ENCODE results near the gene CERK.
"Not testable (repeated sequence)": the region's sequence is repeated elsewhere in the genome, so short reads cannot be mapped to it uniquely, and the experiment has no call there.

Gene CERK, protein sequence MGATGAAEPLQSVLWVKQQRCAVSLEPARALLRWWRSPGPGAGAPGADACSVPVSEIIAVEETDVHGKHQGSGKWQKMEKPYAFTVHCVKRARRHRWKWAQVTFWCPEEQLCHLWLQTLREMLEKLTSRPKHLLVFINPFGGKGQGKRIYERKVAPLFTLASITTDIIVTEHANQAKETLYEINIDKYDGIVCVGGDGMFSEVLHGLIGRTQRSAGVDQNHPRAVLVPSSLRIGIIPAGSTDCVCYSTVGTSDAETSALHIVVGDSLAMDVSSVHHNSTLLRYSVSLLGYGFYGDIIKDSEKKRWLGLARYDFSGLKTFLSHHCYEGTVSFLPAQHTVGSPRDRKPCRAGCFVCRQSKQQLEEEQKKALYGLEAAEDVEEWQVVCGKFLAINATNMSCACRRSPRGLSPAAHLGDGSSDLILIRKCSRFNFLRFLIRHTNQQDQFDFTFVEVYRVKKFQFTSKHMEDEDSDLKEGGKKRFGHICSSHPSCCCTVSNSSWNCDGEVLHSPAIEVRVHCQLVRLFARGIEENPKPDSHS

DNA sequence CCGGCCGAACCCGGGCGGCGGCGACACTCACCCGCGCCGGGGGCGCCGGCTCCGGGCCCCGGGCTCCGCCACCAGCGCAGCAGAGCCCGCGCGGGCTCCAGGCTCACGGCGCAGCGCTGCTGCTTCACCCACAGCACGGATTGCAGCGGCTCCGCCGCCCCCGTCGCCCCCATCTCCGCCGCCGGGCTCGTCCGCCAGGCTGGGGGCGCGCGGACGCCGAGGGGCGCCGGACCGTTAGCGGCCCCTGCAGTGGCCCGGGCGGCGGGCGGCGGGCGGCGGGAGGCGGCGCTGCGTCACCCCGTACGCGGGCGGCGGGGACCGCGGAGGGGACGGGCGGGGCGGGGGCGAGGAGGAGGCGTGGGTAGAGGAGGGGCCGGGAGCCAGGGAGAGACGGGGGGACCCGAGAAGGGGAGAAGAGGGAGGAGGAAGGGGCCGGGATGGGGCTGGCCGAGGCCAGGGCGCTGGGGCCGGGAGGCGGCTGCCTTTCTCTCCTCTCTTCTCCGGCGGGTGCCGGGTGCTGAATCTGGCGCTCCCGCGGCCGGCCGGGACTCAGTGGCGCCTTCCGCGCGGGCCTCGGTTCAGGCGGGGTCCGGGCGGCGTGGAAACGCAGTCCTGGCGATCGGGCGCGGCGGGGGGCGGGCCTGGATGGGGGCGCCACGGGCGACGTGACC lies at the start of gene CERK:
CERK (minus strand) TSS at position 277 of the 671 bp plus-strand sequence; CDS start at position 173, 104 bp downstream.
- no peak for DNase-seq (ENCODE audit: low read depth)

DNA sequence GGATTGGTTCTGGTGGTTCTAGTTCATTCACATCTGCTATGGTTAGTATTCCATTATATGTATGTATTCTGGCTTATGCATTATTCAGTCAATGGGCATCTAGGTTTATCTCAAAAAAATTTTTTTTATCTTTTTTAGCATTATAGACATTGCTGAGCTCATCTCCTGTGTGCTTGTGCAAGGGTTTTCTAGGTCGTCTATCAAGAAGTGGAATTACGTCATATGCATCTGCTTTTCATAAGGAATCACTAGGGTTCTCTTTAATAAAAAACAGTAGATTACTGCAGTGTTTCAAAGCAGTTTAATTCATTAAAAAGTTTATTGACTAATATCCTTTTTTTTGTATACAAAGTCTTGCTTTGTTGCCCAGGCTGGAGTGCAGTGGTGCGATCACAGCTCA lies 45.7 kb upstream of the CERK start:
- no peak for DNase-seq (ENCODE audit: low read depth)

DNA sequence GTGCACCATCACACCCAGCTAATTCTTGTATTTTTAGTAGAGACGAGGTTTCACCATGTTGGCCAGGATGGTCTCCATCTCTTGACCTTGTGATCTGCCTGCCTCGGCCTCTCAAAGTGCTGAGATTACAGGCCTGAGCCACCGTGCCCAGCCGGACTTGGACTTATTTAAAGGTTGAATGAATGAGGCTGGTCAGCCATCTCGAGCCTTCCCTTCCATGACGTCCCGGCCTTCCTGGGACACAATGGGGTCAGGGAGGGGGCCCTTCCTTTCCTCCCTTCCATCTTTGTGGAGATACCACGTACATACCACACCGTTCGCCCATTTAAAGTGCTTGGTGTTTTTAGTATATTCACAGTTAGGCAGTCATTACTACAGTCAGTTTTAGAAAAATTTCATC lies 44.1 kb upstream of the CERK start:
- DNase-seq (ENCODE audit: low read depth) = not testable (repeated sequence)

DNA sequence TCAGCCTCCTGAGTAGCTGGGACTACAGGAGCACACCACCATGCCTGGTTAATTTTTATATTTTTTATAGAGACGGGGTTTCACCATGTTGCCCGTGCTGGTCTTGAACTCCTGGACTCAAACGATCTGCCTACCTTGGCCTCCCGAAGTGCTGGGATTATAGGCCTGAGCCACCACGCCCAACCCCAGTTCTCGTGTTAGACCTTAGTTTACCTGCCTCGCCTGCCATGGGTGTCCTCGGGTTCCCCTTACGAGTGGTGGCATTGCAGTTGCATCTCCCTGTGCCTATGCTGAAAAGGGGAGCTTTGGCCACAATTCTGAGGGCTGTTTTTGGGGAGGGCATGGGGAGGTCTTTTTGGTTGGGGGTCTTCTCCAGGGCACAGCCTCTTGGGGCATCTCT lies 43.2 kb upstream of the CERK start:
- no peak for DNase-seq (ENCODE audit: low read depth)

DNA sequence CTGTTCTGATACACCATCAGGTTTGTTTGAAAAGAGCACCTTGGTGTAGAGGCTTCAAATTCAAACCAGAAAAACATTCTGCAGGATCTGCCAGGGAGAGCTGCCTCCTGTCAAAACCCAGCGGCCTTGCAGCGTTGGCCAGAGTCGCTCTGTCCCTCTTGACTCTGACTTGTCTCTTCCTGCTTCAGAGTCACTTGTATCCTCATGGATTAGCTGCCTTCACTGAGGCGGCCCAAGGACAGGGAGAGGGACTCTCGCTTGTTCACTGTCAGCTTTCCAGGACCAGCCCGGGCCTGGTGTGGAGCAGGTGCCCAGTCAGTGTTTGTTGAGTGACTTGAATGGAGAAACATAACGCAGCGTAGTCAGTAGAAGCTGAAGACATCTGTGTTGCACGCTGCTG lies 42.4 kb upstream of the CERK start:
- DNase-seq (ENCODE audit: low read depth) = no peak

DNA sequence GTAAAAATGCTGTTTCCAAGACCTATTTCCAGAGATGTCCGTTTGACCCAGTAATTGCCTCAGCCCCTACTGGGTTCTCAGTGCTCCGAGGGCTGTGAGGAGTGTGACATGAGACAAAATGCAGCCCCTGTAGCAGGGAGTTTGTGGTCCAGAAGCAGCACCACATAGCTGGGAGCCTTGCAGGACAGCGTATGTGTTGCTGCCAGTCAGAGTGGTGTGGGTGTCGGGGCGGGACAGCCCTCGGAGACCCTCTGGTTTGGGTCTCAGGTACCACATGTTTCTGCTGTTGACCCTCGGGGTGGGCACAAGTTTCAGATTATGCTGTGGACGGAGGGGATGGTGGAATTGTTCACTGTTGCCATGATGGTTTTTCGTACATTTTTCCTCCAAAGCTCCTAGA lies 41.6 kb upstream of the CERK start:
- DNase-seq (ENCODE audit: low read depth) = no peak

DNA sequence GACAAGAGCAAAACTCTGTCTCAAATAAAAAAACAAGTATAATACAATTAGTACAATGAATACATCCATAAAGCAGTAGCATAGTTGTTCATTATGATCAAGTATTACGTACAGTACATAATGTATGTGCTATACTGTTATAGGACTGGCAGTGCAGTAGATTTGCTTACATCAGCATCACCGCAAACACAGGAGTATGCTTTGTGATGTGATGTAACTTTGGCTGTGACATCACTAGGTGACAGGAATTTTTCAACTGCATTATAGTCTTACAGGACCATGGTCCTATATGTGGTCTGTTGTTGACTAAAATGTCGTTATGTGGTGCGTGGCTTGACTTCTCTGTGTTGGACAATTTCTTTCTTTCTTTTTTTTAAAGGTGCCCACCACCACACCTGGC lies 41.0 kb upstream of the CERK start:
- DNase-seq (ENCODE audit: low read depth) = no peak

DNA sequence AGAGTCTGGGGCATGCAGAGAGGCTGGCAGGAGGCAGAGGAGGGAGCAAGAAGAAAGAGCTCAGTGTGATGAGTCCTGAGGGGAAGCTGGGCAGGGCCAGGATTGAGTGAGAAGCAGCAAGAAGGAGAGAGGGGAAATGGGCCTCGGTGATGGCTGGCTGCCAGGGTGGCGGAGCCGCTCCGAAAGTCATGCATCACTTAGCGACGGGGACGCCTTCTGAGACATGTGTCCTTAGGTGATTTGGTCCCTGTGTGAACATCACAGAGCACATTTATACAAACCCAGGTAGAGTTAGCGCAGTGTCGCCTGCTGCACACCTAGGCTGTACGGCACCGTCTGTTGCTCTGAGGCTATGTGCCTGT lies 39.5 kb upstream of the CERK start:
- no peak for DNase-seq (ENCODE audit: low read depth)

DNA sequence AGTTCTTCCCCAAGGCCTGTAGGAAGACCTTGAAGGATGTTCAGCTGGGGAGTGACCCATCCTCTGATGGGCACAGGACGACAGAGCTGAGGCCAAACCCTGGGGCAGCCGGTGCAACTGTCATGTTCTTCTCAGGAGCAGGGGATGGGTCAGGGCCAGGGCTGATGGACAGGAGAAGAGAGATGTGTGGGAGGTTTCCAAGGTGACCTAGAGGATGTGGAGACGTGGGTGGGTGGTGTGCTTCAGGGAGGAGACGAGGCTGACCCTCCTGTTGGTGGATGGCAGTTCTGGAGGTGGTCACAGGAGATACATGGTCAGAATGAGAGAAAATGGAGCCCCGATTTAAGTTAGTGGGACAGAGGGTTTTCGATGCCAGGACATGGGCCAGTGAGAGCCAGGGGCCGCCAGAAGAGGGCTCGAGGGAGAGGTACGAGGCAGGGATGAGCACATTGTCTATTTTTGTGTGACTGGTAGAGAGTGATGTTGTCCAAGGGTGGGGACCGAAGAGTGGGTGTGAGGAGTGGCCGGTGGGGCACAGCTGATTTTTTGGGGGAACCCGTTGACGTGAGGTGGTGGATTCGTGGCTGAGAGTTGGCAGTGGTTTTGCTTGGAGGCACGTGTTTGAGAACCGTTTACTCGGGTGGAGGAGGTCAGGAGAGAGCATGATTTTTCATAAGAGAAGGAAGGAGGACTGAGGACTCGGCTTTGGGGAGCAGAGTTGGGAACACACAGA lies 39.0 kb upstream of the CERK start:
- DNase-seq (ENCODE audit: low read depth) = no peak

DNA sequence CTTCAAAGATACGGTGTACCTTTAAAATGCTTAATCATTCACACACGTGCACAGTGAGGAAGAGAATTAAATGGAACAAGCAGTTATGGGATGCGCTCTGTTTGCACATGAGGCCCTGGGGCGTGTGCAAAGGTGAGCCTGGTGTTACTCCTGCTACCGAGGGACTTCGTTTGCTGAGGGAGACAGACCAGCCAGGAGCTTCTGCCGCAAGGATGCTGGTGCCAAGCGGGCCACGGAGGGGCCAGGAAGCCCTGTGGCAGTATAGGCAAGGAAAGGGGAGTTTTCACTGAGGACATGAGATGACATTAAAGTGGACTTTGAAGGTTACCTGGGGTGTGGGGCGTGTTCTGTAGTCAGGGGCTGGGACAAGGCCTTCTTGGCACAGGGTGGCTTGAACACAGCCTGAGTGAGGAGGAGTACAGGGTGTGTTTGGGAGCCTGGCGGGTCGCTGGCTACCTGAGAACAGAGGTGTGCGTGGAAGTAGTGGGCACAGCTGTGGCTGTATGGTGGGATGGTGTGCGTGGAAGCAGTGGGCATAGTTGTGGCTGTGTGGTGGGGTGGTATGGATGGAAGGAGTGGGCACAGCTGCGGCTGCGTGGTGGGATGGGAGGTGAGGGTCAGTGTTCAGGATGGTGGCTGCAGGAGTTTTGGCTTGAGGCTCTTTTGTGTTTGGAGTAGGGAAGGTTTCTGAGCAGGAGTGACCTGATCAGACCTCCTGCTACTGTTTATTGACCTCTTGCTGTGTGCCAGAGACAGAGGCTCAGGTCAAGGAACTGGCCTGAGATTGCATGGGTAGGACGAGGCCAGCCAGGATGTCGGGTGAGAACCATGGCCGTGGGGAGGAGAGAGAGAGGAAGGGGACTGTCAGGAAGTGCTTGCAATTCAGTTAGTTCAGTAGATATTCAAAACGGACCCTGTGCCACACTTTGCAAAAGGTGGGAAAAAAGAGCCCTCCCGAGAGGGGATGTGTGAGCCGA lies 38.1 kb upstream of the CERK start:
- no peak for DNase-seq (ENCODE audit: low read depth)

DNA sequence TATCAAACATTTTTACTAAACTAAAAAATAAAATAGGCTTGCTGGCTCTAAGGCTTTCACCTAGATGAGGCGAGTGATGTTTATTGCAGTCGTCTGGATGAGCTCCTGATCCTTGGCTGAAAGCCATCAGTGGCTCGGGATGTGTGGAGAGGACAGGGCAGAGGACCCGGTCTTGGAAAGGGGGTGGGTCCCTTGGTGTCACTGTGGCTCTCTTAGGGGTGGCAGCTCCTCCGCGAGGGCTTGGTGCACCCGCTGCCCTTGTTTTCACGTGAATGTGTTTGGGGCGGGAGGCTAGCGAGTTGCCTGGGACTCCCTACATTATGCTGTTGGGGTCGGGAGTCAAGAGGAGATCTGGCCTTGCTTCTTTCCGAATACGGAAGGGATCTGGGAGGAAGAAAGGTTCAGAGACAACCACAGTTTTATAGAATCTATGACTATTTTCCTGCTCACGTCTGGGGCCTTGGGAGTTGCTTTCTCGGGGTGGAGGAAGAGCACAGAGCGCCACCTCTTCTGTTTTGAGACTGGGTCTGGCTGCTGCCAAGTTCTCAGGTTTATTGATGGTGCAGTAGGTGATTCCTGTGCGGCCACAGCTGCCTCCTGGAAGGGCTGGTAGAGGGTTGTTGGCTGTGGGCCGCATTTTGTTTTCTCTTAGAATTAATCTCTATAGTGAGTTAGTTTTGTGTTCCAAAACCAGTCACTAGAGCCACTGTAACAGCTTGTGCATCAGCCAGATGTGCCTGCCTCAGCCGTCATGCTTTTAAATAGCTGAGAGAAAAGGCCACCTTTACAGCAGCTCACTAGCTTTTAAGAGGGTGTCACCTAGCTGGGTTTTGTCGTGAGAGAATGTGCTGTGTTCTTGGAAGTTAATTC lies 37.2 kb upstream of the CERK start:
- no peak for DNase-seq (ENCODE audit: low read depth)

DNA sequence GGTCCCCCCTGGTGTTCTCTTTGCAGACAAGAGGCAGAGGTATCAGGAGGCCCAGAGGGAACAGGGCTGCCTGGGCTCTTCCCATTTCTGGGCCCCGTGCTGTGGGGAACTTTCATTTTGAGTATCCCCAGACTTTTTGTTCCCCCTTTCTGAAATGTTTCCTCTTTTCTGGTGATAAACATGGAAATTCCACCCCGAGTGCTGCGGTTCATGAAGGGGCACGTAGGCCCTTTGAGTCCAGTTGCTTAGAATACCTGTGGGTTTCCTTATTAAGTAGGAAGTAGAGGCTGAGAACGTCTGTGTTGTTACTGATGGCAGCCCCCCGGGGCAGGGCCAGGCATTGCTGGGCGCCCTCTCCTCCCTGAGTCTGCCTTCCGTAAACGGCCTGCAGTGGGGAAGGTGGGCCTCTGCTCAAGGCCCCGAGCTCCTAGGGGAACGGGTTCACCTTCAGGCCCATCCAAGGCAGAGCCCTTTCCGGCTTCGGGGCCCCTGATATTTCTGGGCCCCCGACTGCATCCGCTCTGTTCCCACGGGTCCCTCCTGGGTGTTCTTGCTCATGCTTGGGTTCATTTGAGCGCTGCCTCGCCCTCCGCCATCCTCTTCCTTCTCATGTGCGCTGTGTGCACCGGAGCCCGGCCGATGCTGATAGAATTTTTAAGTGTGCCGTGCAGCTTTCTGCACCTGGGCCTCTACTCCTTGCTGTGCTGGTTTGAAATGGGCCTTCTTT lies 36.4 kb upstream of the CERK start:
- no peak for DNase-seq (ENCODE audit: low read depth)

DNA sequence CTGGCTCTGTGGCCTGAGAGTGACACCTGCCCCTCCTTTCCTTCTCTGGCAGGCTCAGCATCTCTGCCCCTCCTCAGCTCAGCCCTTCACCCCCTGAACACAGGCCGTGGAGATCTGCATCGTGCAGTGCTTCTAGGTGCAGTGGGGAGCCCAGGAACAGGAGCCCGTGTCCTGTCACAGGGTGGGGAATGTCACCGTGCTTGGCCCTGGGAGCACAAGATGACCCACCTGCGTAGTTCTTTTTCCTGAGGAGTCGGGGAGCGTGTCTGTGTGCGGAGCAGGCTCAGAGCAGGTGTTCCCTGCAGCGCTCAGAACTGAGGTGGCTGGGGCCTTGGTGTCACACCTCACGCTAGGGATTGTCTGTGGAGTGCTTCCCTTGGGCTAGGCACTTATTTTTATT lies 35.0 kb upstream of the CERK start:
- DNase-seq (ENCODE audit: low read depth) = no peak

DNA sequence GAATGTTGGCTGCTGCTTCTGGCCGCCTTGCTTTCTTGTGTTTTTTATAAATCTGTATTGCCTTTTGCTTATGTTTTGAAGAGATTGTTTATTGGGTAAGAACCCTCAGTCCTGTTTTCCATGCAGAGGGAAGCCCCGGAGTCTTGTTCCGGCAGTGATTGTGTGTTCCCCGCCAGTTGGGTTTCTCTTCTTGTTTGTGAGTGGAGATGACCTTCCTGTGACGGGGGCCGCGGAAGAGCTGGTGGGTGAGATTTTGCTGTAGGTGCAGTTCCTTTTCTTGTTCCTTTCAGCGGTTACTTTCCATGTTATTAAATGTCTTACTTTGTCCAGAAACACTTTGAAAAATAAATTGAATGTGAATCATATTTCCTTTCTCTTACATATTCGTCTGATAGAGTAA lies 32.7 kb upstream of the CERK start:
- no peak for DNase-seq (ENCODE audit: low read depth)

DNA sequence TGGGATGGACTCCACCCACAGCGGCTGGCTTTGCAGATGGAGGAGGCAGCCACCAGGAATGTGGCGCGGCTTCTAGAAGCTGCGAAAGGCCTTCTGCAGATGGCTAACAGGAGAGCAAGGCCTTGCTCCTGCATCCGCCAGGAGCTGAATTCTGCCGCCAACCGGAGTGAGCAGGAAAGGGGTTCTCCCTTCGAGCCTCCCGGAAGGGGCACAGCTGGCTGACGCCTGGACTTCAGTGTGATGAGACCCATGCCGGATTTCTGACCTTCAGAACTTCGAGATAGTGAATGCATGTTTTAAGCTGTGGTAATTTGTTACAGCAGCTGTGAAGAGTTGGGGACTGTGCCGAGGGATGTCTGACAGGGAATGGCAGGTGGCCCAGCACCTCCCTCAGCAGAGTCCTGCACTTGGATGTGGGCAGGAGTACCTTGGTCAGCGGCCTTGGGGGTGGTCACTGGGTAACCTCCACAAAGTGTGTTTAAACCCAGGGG lies 32.1 kb upstream of the CERK start:
- DNase-seq (ENCODE audit: low read depth) = no peak

DNA sequence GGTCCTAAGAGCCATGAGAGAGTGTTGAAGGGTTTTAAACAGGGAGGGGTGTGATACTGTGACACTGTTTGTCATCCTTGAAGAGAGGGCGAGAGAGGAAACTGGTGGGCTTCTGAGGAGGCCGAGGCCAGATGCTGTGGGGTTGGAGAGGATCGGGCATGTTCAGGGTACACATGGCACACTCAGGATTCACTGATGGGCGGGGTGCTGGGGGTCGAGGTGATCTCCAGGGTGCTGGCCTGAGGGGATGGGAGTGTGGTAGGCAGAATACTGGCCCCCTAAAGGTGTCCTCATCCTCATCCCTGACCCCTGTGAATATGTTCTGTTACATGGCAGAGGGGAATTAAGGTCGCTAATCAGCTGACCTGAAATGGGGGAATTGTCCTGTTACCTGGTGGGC lies 31.7 kb upstream of the CERK start:
- DNase-seq (ENCODE audit: low read depth) = no peak

DNA sequence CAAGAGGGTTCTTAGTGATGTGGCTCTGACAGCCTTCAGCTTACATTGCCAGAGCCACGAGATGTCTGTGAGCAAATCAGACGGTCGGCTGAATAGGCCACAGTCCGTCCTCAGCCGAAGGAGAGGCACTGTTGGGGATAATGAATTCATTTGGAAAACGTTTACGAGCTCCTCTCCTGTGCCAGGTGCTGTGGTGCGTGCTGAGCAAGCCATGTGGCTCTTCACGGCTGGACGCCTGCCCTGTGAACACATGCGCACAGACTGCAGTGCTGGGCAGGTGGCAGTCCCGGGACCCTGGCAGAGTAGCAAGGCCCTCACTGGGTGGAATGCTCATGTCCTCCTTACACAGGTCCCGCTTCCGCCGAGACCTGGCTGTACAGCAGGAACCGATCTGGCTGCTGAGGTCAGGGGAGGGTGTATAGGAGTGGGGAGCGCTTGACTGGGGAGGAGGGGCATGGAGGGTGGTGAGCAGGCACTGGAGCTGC lies 31.2 kb upstream of the CERK start:
- DNase-seq (ENCODE audit: low read depth) = no peak

DNA sequence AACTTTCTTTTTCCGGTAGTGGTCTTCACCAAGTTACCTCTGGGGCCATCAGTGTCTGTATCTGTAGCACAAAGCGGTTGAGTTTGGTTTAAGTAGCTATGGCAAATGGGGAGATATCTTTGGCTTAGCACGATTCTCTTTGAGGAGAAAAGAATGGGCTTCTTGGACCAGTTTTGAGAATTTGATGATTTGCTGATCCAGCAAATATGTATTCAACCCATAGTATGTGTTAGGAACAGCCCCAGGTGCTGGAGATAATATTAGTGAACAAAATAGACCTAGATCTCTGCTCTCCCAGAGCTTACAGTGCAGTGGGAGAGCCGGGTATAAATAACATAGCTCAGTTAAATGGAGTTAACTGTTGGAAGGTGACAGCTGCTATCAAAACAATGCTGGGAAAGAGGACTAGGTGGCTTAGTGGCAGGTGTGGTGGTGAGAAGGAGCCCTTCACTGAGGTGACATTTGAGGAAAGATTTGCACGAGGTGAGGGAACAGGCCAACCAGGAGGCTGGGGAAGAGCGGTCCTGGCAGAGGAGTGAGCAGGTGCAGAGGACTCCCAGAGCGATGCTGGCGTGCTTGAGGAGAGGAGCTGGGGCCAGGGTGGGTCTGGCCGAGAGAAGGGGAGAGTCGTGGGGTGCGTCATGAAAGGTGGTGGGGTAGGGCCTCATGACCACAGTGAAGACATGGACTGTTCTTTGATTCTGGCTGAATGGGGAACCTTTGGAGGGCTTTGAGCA lies 29.4 kb upstream of the CERK start:
- no peak for DNase-seq (ENCODE audit: low read depth)

DNA sequence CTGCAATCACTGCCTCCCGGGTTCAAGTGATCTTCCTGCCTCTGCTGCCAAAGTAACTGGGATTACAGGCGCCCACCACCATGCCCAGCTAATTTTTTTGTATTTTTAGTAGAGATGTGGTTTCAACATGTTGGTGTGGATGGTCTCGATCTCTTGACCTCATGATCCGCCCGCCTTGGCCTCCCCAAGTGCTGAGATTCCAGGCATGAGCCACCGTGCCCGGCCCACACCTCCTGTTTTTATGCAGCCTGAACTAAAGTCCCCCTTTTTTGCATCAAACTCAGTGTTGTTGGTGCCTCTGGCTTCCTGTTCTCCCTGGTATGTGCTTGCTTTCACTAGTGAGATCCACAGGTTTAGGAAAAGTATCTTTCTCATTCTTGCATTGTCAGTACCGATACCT lies 28.6 kb upstream of the CERK start:
- DNase-seq (ENCODE audit: low read depth) = no peak
